ENCODE data around the gene PRPS1L1.

Gene PRPS1L1

GRCh38 chr7:18030758-18031157, 3.1 kb upstream of the PRPS1L1 start:
- TF ChIP-seq, protein P1, sequence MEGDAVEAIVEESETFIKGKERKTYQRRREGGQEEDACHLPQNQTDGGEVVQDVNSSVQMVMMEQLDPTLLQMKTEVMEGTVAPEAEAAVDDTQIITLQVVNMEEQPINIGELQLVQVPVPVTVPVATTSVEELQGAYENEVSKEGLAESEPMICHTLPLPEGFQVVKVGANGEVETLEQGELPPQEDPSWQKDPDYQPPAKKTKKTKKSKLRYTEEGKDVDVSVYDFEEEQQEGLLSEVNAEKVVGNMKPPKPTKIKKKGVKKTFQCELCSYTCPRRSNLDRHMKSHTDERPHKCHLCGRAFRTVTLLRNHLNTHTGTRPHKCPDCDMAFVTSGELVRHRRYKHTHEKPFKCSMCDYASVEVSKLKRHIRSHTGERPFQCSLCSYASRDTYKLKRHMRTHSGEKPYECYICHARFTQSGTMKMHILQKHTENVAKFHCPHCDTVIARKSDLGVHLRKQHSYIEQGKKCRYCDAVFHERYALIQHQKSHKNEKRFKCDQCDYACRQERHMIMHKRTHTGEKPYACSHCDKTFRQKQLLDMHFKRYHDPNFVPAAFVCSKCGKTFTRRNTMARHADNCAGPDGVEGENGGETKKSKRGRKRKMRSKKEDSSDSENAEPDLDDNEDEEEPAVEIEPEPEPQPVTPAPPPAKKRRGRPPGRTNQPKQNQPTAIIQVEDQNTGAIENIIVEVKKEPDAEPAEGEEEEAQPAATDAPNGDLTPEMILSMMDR (IDR thresholded peaks at IDR 0.05; ENCODE audit: low read depth, low read length), result no peak
- no peak for TF ChIP-seq EZH2phosphoT487 (IDR thresholded peaks at IDR 0.05; ENCODE audit: low read depth)
- Histone ChIP-seq H3K9me3 (ENCODE audit: insufficient read depth, low read length) (no peaks in the 10 kb centered on the region), H3K4me3 (ENCODE audit: low read length) (no peak overlapping the region), H3K4me2 (ENCODE audit: low read length) (no peak overlapping the region), H3K79me2 (ENCODE audit: low read length) (no peaks in the 10 kb centered on the region), H3K9ac (ENCODE audit: low read length) (no peak overlapping the region), H2AFZ (ENCODE audit: low read depth, low read length) (no peak overlapping the region), H3K4me1 (ENCODE audit: low read length) (no peaks in the 10 kb centered on the region), H3K27ac (ENCODE audit: low read length) (no peak overlapping the region), H4K20me1 (ENCODE audit: insufficient read depth, low read length) (no peaks in the 10 kb centered on the region), H3K27me3 (ENCODE audit: low read depth, low read length) (no peaks in the 10 kb centered on the region), H3K36me3 (replicated peaks; ENCODE audit: low read depth, low read length) (no peaks in the 10 kb centered on the region)

GRCh38 chr7:18020138-18020715, 7.4 kb downstream of the PRPS1L1 start:
- Histone ChIP-seq H3K79me2 (ENCODE audit: low read length) (no peaks in the 10 kb centered on the region), H3K4me2 (ENCODE audit: low read length) (no peak overlapping the region), H3K4me3 (ENCODE audit: low read length) (no peak overlapping the region), H3K9me3 (ENCODE audit: insufficient read depth, low read length) (no peaks in the 10 kb centered on the region), H3K9ac (ENCODE audit: low read length) (no peak overlapping the region), H3K27ac (ENCODE audit: low read length) (no peak overlapping the region), H4K20me1 (ENCODE audit: insufficient read depth, low read length) (no peaks in the 10 kb centered on the region), H2AFZ (ENCODE audit: low read depth, low read length) (no peak overlapping the region), H3K27me3 (ENCODE audit: low read depth, low read length) (no peaks in the 10 kb centered on the region), H3K36me3 (replicated peaks; ENCODE audit: low read depth, low read length) (no peaks in the 10 kb centered on the region), H3K4me1 (ENCODE audit: low read length) (no peaks in the 10 kb centered on the region)
- TF ChIP-seq, protein P1 (IDR thresholded peaks at IDR 0.05; ENCODE audit: low read depth, low read length), result no peak
- TF ChIP-seq EZH2phosphoT487 (IDR thresholded peaks at IDR 0.05; ENCODE audit: low read depth), result no peak

- no peak overlapping the region for H3K27ac ChIP-seq (ENCODE audit: low read length)
Observed at GRCh38 chr7:18019555-18019954, 8.1 kb downstream of the PRPS1L1 start.

DNA sequence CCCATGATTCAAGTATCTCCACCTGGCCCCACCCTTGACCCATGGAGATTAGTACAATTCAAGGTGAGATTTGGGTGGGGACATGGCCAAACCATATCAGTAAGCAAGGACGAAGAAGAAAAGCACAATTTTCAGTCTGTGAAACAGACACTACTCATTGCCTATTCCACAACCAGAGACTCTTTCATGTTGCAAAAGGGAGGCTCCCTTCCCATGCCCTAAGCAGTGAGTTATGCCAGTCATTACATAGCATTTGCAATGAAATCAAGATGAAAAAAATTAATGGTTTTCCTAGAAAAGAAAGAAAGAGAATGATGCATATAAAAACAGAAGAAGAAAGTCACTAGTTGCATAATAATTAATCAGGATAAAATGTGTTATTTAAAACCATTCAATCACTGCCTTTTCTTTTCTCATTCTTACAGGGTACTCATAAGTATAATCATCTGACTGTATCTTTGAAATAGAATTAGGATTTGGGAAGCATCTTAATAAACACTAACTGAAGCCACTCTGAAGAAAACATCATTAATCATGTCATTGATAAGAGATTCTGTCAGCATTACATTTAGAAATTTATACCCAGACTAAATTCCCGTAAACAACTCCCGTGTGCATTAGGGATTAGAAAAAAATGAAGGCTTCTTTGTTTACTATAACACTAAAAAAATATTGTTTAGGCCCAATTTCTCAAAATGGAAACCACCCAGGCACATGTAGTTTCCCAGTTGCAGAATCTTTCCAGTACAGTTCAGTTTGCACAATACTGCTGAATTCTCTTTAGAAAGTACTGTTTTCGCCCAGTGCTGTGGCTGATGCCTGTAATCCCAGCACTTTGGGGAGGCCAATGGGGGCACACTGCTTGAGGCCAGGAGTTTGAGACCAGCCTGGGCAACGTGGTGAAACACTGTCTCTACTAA, 9.1 kb downstream of the PRPS1L1 start:
- Histone ChIP-seq H3K4me3 (ENCODE audit: low read length) (no peak overlapping the region), H3K79me2 (ENCODE audit: low read length) (no peaks in the 10 kb centered on the region), H3K4me2 (ENCODE audit: low read length) (no peak overlapping the region), H2AFZ (ENCODE audit: low read depth, low read length) (no peak overlapping the region), H3K27me3 (ENCODE audit: low read depth, low read length) (no peaks in the 10 kb centered on the region), H3K4me1 (ENCODE audit: low read length) (no peaks in the 10 kb centered on the region), H3K9ac (ENCODE audit: low read length) (no peak overlapping the region), H4K20me1 (ENCODE audit: insufficient read depth, low read length) (no peaks in the 10 kb centered on the region), H3K36me3 (replicated peaks; ENCODE audit: low read depth, low read length) (no peaks in the 10 kb centered on the region), H3K27ac (ENCODE audit: low read length) (no peak overlapping the region), H3K9me3 (ENCODE audit: insufficient read depth, low read length) (no peaks in the 10 kb centered on the region)
- no peak for TF ChIP-seq EZH2phosphoT487 (IDR thresholded peaks at IDR 0.05; ENCODE audit: low read depth)
- TF ChIP-seq, protein P1 (IDR thresholded peaks at IDR 0.05; ENCODE audit: low read depth, low read length), result no peak

More at GRCh38 chr7:18019555-18019954, 8.1 kb downstream of the PRPS1L1 start:
- Histone ChIP-seq H3K9me3 (ENCODE audit: insufficient read depth, low read length) (no peaks in the 10 kb centered on the region), H3K27me3 (ENCODE audit: low read depth, low read length) (no peaks in the 10 kb centered on the region), H3K4me2 (ENCODE audit: low read length) (no peak overlapping the region), H3K36me3 (replicated peaks; ENCODE audit: low read depth, low read length) (no peaks in the 10 kb centered on the region), H3K9ac (ENCODE audit: low read length) (no peak overlapping the region), H3K79me2 (ENCODE audit: low read length) (no peaks in the 10 kb centered on the region), H2AFZ (ENCODE audit: low read depth, low read length) (no peak overlapping the region), H4K20me1 (ENCODE audit: insufficient read depth, low read length) (no peaks in the 10 kb centered on the region), H3K4me1 (ENCODE audit: low read length) (no peaks in the 10 kb centered on the region), H3K4me3 (ENCODE audit: low read length) (no peak overlapping the region)
- TF ChIP-seq EZH2phosphoT487 (IDR thresholded peaks at IDR 0.05; ENCODE audit: low read depth), result no peak
- TF ChIP-seq, protein P1 (IDR thresholded peaks at IDR 0.05; ENCODE audit: low read depth, low read length), result no peak
